ENCODE results near the gene HSBP1L1.

DNA sequence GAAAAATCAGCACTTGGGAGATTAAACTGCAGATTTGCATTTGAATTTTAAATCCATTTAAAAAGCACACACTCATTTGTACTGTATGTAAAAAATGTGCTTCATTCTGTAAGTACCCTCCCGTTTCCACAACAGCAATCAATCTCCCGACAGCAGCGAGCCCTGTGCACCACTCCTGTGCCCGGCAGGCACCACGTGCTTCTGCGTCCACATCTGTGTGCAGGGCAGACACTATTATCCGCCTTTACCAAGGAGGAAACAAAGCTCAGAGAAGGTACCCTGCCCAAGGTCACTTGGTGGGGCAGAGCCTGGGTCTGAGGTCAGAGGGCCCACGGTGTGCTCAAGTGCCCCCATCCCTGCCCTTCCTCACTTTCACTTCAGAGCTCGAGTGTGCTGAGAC, 7.5 kb downstream of the HSBP1L1 start:
- TF ChIP-seq, protein P1, sequence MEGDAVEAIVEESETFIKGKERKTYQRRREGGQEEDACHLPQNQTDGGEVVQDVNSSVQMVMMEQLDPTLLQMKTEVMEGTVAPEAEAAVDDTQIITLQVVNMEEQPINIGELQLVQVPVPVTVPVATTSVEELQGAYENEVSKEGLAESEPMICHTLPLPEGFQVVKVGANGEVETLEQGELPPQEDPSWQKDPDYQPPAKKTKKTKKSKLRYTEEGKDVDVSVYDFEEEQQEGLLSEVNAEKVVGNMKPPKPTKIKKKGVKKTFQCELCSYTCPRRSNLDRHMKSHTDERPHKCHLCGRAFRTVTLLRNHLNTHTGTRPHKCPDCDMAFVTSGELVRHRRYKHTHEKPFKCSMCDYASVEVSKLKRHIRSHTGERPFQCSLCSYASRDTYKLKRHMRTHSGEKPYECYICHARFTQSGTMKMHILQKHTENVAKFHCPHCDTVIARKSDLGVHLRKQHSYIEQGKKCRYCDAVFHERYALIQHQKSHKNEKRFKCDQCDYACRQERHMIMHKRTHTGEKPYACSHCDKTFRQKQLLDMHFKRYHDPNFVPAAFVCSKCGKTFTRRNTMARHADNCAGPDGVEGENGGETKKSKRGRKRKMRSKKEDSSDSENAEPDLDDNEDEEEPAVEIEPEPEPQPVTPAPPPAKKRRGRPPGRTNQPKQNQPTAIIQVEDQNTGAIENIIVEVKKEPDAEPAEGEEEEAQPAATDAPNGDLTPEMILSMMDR (IDR thresholded peaks at IDR 0.05), result no peak
- no peak for TF ChIP-seq POLR2A (IDR thresholded peaks at IDR 0.05)
- TF ChIP-seq EP300 (IDR thresholded peaks at IDR 0.05), result no peak
